Subcutaneous adipose tissue (tissue), 4 donors: ENCODE data around the gene MGAT4A. TPM values are rescaled to one million over a fixed set of nuclear protein-coding genes. Genes with fewer than 3 reads are reported as not detected.

ENCODE experiments used
- CTCF ChIP-seq: fragments of 450-650 bp; IDR thresholded peaks from one replicate; pipeline ENCODE4 v1.5.1; 2016; ENCODE audit warnings: low read depth, mild to moderate bottlenecking, control low read depth, antibody characterized with exemption, moderate library complexity
- total RNA-seq, 4 donors: library from RNA; depleted of rRNA; stranded (reverse); fragments of >200 nt; gene quantifications; one replicate each; pipeline ENCODE4 v1.1.0, GENCODE V29; 2016

The MGAT4A gene
- total RNA-seq, 4 donors from 2014 or later: 23.0 to 30.8 (median 27.5) TPM

DNA sequence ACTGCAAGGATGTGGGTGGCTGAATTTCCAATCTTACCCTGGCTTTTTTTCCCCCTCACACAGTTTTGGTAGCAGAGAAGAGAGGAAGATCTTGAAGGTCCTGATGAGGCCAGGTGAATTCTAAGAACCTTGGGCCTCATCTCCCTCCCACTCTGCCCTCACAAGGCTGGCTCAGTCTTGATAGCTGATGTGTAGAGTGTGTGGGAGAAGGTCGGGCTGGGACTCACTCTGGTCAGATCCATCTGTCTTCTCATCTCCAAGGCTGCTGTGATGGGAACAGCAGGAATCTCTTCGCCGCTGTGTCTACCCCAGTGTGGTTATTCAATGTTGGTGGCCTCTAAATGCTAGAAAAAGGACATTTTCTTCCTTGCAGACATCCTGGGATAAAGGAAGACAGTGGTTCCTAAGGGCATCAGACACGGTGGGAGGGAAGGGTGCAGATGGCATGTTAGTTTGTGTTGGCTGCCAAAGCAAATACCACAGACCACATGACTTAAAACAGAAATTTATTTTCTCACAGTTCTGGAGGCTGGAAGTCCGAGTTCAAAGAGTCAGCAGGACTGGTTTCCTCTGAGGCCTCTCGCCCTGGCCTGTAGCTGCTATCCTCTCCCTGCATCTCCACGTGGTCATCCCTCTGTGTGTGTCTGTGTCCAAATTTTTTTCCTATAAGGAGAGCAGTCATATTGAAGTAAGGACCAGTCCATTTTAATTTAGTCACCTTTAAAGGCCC is 37.6 kb upstream of the MGAT4A start:
- TF ChIP-seq CTCF: no peak

DNA sequence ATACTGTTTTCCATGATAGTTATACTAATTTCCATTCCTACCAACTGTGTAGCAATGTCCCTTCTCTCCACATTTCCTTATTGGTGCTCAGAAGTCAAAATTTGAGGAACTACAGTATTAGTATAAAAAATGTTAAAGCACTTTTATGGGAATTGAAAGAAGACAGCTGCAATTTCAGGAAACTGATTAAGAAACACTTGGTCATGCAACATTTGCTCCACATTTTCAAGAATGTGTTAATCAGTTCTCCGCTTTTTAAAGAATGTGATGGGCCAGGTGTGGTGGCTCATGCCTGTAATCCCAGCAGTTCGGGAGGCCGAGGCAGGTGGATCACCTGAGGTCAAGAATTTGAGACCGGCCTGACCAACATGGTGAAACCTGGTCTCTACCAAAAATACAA is 33.6 kb upstream of the MGAT4A start:
- TF ChIP-seq CTCF: no peak

DNA sequence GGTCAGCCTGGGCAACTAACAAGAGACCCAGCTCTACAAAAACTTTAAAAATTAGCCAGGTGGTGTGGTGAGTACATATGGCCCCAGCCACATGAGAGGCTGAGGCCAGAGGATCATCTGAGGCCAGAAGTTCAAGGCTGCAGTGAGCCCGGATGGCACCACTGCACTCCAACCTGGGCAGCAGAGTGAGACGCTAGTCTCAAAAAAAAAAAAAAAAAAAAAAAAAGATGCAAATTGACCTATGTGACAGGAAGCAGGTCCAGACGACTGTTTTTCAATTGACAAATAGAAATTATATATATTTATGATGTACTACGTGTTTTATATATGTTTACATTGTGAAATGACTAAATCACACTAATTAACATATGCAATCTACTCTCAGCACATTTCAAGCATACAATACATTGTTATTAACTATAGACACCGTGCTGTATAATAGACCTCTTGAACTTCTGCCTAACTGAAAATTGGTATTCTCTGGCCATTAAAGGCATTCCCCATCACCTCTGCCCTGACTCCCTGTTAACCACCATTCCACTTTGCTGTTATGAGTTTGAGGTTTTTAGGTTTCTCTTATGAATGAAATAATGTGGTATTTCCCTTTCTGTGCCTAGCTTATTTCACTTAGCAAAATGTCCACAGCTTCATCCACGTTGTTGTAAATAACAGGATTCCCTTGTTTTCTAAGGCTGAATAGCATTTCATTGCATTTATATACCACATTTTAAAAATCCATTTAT is 32.4 kb upstream of the MGAT4A start:
- no peak for TF ChIP-seq CTCF

GRCh38 chr2:98761909-98762308 is 31.0 kb upstream of the MGAT4A start:
- TF ChIP-seq CTCF: no peak

DNA sequence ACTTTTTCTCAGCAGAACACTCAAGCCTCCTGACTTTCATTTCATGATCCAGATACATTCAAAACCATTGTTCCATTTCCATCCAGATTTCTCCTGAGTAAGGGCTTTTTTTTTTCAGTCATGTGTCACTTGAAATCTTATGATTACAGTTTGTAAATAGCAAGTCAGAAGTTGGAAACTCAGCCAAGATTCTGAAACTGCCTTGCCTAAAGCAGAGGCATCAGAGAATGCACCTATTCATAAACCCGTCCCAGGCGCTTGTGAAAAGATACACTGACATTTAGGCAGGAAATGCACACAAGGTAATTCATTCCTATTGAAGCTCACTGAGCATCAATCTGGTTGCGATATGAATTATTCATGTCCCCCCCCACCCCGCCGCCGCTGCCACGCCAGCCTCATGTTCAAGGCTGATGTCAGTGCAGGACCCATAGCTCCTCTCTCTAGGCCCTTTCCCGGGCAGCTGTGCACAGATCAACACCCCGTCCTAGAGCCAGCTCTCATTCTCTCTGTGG is 30.4 kb upstream of the MGAT4A start:
- no peak for TF ChIP-seq CTCF

- TF ChIP-seq CTCF: no peak
Measured at GRCh38 chr2:98759827-98760625, 29.1 kb upstream of the MGAT4A start.

DNA sequence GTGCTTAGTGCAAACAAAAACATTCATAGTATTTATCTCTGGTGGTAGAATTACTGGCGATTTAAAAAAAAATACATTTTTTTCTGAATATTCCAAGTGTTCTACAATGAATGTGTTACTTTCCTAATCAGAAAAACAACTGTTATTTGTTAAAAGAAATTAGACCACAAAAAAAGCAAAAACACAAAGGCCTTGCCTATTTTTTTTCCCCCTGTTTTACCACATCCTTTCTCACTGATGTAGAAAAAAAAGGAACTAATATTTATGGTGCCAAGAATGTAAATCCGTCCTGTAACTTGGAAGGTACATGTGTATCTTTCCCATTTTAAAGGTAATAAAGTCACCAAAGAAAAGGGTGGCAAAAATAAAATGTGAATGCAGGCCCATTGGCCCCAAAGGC is 28.4 kb upstream of the MGAT4A start:
- no peak for TF ChIP-seq CTCF
